HG03558 (cell line): ENCODE results near the gene DLGAP5.

Experiments used
- ATAC-seq: cut with Tn5 transposase; IDR thresholded peaks from one replicate; pipeline ENCODE4 v1.9.1; 2021; ENCODE audit warnings: moderate number of reproducible peaks; ENCODE audit not compliant: unreplicated experiment; ENCODE audit errors: extremely low read depth

Gene DLGAP5

DNA sequence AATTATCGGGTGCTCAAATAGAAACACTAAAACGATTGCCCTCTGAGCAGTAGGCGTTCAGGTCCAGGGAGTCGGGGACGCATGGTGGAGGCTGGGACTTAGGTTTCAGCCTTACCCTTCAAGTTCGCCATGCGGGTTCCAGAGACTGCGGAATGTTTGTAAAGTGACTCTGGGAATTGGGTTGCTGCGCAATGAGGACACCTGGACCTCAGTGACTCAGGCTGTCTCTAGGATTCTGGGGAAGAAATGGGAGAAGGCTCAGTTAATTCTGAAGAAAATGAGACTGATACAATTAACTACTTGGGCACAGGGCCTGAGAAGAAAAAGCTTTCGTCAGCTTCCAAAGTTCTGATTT lies 61.2 kb downstream of the DLGAP5 start:
- no peak for ATAC-seq

DNA sequence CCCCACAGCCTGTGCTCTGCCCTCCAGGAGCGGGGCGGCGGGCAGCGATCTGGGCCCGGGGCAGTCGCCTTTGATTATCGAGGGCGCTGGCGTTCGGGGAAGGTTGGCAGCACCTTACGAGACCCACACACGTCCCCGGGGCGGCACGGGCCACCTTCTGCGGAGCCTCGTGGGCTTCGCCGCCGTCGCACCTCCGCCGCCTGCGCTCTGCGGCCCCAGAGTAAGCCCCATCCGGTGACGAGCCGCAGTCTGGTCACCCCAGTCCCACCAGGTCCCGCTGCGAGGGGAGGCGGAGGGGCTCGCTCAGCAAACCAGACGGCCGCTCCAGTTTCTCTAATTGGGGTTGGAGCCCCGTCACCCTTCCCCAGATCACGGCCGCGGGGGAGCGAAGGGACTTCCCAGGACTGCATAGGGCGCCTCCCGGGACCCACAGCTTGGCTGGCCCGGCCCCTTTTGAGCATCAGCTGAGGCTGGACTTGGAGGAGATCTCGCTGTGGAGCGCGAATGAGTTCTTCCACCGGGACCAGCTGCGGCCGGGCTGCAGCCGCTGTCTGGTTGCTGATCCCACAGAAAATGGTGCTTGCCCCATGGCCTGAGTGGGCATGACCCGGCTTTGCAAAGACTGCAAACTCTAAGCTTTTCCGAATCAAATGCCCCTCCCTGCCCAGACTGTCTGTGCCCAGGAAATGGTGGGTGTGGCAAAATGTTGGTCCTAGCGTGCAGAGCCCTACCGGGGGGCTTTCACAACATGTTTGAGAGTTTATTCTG lies 61.8 kb downstream of the DLGAP5 start:
- no peak for ATAC-seq

DNA sequence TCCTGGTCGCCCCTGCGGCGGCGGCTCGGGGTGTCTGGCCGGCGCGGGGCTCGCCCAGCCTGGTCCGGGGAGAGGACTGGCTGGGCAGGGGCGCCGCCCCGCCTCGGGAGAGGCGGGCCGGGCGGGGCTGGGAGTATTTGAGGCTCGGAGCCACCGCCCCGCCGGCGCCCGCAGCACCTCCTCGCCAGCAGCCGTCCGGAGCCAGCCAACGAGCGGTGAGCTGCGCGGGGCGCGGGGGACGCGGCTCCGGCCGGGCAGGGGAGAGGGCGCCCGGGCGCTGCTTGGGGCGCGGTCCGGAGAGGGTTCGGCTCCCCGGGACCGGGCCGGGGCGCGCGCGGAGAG lies 62.3 kb downstream of the DLGAP5 start, which contains the start of gene LGALS3:
TSS of gene LGALS3 (plus strand) at position 167 of the 342 bp plus-strand sequence. CDS start 8,122 bp downstream, outside the sequence.
- no peak for ATAC-seq

DNA sequence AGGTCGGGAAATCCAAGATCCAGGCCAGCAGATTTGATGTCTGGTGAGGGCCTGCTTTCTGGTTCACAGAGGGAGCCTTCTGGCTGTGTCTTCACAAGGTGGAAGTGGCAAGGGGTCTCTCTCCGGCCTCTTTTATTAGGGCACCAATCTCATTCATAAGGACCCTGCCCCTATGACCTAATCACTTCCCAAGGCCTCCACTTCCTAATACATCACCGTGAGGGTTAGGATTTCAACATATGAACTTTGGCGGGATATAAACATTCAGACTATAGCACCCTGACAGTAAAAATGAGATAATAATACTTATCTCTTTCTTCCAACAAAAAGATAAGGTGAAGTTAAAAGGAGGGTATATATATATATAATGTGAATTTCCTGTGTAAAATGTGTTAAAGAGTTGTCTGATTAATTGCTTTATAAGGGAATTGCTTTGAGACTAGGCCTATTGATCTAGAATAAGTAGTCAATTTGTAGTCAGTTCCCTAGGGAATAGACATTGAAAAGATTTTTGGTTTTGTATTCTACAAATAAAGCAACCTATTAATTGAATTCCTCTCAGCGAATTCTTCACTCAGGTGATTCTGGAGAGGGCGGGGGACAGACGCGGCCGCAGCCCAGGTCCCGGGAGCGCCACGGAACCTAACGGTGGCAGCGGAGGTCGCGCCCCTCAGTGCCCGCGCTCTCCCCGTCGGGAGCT lies 62.8 kb downstream of the DLGAP5 start:
- ATAC-seq: no peak

DNA sequence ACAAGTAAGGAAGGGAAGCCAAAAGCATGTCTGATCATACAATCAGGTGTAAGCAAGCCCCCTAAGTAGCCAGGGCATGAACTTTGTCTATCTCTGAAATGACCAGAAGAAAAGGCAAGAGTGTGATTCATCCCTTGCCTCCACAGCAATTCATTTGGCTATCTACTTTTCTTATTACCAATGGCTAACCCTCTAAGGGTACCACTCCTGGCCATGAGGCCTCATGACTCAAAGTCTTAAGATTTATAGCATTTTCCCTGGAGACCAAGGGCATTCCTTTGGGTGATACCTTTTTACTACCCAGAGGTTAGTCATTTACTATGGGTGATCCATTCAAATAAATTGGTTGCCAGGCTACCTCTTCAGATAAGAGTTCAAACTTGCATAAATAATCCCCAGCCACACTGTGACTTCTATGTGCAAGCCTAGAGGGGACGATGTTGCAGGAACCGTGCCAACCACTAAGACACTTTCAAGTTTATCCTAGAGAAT lies 63.9 kb downstream of the DLGAP5 start:
- ATAC-seq: no peak

DNA sequence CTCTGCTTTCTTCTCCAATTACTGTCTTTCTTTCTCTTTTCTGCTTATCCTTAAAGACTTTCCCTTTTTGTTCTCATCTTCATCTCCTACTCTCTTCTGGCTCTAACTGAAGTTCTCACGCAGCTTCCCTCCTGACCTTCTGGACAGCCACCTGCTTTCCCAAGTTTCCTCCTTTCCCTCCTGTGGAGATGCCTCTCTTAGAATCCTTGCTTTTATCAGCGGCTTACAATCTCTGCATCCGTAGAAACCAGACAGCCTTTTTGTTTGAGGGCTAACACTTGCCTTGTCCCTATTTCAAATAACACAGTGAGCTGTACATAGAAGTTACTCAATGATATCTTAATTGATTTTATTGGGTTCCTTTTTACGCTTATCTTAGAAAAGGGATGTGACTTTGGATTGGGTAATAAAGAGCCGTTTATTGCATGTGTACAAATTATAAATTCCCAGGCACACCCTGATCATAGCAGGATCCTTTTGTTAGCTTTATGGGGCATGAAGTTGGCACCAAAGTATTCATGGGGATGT lies 64.4 kb downstream of the DLGAP5 start:
- no peak for ATAC-seq

DNA sequence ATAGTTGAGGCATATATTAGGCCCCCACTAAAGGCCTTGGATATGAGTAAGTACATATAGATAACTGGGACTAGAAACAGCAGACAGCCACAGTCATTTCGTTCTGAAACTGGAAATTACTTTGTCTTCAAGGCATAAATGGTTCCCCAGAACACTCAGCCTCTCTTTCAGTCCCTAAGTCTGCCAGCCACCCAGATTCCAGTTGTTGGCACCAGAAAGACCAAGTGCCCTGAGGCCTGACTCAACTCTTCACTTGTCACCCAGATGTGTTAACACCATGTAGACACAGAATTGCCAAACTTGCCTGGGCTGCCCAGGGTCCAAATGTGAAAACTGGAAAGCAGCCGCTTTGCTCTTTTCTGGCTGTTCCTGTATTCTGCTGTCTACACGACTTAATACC lies 65.4 kb downstream of the DLGAP5 start:
- no peak for ATAC-seq

DNA sequence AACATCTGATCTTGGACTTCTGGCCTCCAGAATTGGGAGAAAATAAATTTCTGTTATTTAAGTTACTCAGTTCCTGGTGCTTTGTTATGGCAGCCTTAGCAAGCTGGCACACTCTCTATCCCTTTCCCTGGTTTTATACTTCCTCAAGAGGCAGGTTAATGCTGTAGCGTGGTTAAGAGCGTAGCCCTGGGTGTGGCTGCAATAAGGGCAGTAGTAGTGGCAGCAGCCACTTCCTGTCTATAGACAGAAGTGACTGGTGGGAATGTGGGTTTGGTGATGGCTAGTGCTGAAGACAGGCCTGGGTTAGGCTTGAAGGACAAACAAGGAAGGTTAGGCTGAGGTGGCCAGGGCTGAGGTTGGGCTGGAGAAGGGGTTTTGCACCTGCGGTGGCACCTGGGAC lies 66.0 kb downstream of the DLGAP5 start:
- no peak for ATAC-seq

DNA sequence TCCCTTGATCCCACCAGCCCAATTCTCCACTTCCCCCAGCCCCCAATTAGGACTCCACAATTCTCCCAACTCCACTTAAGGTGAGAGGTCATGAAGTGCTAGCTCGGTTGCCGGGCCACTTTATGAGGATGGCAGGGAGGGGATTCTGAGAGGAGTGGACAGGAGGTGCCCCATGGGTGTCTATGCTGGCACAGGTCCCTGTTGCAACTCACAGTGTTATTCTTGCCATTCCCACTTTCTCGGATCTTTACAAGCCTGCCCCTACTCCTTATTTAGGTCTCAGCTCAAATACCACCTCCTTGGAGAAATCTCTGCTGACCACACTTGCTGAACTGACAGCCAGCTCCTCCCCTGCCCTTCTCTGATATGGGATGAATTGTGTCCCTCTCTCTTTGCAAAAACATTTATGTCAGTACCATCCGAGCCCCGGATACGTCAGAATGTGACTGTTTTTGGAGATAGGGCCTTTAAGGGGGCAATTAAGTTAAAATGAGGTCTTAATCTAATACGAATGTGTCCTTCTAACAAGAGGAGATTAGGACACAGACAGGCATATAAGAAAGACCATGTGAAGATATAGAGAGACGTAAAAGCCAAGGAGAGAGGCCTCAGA lies 66.5 kb downstream of the DLGAP5 start:
- no peak for ATAC-seq

DNA sequence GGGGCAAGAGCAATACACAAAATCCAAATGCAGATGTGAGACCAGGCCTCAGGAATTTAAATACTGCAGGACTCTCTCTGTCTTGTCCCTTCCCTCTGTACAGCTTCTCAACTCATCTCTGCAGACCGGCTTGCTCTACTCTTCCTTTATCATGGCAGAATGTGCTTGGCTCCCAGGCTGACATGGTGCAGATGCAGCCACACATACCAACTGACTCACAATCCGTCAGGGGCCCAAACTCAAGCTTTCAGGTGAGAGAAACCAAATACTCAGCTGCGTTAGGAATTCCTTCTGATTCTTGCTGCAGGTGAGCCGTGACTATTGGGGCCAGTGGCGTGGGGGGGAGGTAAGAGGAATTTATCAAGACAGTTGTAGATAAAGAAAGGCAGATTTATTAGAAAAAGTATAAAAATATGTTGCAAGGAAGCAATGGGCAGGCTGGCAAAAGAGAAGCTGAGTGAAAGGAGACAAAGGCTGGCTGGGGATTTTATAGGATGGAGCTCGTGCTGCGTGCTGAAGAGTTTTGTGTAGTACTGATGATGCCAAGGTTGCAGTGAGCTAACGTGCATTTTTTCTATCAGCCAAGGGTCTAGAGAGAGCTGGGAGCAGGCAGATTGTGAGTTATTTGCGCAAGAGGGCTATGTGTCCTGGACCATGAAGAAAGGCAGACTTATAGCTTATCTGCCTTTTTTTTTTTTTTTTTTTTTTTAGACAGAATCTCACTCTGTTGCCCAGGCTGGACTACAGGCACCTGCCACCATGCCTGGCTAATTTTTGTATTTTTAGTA lies 67.3 kb downstream of the DLGAP5 start:
- ATAC-seq: no peak

DNA sequence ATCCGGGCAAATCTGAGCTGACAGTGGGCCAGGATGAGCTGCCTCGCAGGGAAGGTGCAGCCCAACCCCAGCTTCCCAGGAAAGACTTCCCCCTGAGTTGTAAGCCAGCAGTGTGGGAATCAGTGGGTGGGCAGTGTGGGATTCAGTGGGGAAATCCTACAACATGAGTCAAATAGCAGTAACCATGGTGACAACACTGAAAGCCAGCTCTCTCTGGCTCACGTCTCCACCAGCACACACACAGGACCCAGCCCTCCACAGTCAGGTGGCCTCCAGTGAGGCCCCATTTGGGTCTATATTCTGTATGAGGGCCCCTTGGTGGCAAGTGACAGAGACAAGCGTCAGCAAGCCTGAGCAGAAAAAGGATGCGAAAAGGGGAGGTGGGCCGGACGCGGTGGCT lies 68.3 kb downstream of the DLGAP5 start:
- ATAC-seq: no peak

DNA sequence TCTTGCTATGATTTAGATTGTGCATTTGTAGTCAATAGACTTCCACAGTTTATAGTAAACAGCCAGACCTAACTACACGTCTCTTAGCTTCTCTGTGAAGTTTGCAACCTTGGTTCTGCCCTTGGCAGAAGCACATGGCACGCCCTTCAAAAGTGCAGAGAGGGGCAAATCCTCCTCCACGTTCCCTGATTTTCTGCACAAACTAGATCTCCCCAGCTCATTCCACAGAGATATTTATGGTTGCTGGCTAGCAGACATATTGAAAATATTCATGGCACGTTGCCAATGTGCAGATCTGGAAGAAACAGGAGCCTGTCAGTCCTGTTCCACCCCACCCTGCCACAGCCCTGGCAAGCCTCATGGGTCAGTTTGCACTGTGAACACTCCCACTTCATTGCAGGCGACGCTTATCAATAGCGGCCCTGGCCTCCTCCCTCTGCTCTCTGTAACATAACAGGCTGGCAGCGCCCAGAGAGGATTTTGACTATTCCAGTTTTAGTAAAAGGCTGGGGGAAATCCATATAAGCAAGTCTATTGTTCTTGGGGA lies 68.9 kb downstream of the DLGAP5 start:
- no peak for ATAC-seq

DNA sequence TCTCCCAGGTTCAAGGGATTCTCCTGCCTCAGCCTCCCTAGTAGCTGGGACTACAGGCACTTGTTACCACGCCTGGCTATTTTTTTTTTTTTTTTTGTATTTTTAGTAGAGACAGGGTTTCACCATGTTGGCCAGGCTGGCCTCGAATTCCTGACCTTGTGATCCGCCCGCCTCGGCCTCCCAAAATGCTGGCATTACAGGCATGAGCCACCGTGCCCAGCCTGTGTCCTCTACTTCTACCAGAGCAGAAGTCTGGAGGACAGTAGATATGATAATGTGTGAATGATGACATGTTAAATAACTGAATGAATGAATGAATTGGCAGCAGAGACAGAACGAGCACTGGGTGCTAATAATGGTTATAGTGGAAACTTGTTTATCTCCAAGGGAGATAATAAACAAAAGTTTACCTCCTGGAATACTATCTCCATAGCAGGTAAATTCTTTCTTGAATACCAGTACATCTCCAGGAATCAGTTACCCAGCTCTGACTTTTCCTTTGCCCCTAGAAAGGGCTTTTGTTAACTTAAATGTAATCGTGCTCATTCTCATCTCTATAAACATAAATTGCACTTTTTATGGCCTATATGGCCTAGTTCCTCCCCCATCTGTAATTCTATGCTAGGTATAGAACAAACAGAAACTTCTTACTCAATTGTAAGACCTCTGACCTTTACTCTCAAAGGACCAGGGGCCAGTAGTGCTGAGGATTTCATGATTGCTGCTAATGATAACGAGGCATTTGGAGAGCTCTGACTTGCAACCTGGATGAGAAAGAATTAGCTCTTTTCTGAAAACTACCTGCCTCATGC lies 69.6 kb downstream of the DLGAP5 start:
- no peak for ATAC-seq

DNA sequence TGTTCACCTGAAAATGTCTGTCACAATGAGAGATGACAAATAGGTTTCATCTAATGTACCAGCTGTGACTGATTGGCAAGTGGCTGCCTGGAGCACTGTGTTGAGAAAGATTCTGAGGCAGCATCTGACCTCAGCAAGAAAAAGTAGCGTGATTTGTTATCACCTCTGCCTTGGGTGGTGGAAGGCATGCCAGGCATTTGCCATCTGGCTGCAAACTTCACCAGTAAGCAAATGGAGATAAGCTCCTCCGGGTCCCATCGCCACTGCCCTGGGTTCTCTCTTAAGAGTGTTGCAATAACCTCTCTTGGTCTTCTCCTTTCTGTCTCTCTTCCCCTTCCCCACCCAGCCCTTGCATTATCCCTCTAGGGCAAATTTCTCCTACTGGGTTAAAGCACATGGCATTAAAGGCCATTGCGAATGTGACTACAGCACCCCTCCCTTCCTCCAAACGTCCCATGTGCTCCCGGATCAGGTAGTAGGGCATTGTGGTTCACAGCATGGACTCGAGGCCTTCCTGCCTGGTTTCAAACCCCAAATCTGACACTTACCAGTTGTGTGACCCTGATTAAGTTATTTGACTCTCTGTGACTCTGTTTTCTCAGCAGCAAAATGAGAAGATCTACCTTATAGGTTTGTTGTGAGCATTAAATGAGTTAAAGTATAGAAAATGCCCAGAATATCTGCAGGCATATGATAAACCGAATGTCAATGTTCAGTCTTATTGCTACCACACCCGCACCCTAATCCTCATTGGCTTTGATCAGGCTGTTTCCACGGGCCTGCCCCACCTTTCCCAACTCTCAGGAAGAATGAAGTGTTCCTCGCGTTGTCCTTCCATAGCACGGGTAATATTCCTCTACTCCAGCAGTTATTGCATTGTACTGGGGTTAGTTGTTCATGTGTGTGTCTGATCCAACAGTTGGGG lies 70.6 kb downstream of the DLGAP5 start:
- no peak for ATAC-seq

DNA sequence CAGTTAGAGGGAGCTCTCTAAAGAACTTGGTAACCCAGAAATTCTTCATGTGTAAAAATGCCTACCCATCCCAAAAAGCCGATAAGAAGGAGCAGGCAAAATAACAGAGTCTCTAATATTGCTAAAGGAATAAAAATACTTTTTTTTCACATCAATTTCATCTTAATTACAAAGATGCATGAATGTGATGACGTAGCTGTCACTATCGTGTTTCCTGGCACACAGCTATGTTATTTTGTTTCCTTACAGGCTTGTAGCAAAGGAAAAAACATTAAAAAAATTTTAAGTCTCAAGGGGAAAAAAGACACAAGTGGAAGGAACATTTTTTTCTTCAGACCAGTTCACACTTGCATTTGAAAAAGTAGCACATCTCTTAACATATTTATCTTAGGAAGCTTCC lies 72.6 kb downstream of the DLGAP5 start:
- ATAC-seq: no peak

DNA sequence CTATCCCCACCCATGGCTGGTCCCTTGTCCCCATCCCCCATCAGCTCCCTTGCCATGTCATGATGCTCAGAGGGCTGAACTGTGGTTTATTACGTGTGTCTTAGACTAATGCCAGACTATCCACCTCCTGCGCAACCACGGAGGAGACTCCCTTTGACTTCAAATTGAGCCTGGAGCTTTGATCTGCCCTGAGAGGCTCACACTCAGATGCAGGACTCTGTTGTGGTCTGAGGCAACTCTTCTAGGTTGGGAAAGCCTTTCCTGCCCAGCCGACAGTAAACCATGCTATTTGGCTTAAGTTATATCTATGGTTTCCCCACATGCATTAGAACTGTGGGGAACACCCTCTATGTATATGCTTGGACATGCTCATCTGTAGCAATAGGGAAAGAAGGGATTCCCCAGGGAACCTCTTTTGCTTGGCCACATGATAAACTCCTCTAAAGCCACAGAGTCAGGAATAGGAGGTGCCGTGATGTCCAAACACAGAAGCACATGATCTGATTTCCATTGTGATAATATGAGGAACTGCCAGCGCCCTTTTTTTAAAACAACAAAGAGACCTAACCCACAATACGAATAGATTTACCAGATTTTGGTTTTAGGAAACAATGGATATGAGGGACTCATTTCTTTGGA lies 73.5 kb downstream of the DLGAP5 start:
- ATAC-seq: no peak

DNA sequence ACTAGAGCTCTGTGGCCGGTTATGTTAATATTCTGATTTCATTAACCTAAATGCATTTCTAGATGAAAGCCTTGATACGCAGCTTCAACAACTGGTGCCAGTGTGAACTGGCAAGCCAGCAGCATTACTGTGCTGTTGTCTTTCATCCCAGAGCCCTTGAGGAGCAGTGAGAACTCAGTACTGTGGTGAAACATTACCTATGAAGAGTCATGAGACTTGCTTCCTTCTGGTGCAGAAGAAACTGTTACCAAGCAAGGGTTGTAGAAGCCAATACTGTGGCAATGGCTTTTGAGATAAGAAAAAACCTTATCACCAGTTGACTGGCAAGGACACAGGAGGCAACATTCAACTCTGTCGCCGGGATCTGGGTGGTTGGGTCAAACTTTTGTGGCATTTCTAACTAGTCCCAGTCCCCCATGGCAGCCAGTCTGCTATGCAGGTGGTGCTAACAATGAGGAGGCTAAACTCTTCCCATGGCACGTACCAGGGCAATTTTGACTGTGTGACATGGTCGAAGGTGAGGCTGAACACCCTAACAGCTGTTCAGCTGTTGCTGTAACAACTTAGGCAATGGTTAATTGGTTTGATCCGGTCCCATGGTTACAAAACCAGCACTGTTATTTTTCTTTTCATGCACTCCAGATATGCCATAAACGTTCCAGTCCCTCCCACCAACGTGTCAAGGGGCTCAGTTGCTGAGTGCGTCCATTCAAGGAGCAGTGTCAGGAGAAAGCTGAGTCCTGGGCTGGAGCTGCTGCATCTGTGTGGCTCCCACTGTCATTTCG lies 74.9 kb downstream of the DLGAP5 start:
- ATAC-seq: no peak
